Stimulated activated naive B cell treated with anti-CD40 and anti-IgM and Interleukin-4, amounts not matched to agents 10 μg/mL and 1 μg/mL and 100 μg/mL, for 72 hours (primary cell): ENCODE measurements around the gene WAPL.
"Not testable (repeated sequence)": the region's sequence is repeated elsewhere in the genome, so short reads cannot be mapped to it uniquely, and the experiment has no call there.

Experiments used
- ATAC-seq, 2 donors: fragments of 150-1000 bp; cut with Tn5 transposase; replicated peaks; 2 replicates each; pipeline ENCODE4 v1.10.0; 2021; ENCODE audit warnings: moderate library complexity in 1 of 2
- DNase-seq: peaks from one replicate; pipeline ENCODE4 v3.0.0; 2021
- H3K27ac Mint-ChIP-seq: one replicate; pipeline ENCODE4 v1.8.0; 2022; ENCODE audit warnings: mild to moderate bottlenecking, mixed read lengths
- H3K27me3 Mint-ChIP-seq, 2 donors: one replicate each; pipeline ENCODE4 v1.8.0; 2022; ENCODE audit warnings: mixed read lengths in 2 of 2
- H3K36me3 Mint-ChIP-seq, 2 donors: one replicate each; pipeline ENCODE4 v1.8.0; 2022; ENCODE audit warnings: mixed read lengths in 2 of 2, mild to moderate bottlenecking in 1 of 2
- H3K4me1 Mint-ChIP-seq, 2 donors: one replicate each; pipeline ENCODE4 v1.8.0; 2022; ENCODE audit warnings: mixed read lengths in 2 of 2, mild to moderate bottlenecking in 1 of 2
- H3K4me3 Mint-ChIP-seq, 2 donors: one replicate each; pipeline ENCODE4 v1.8.0; 2022; ENCODE audit warnings: mild to moderate bottlenecking in 2 of 2, mixed read lengths in 2 of 2, moderate library complexity in 1 of 2
- H3K9me3 Mint-ChIP-seq, 2 donors: one replicate each; pipeline ENCODE4 v1.8.0; 2022; ENCODE audit warnings: mixed read lengths in 2 of 2, mild to moderate bottlenecking in 1 of 2

WAPL gene

GRCh38 chr10:86521678-86522509, at the start of gene WAPL:
Gene WAPL (minus strand): TSS chr10:86521792. CDS start chr10:86518069, 3,723 bp downstream.
- DNase-seq (peak; percentile 92), ATAC-seq (peak; percentile 94 to 96)
- Mint-ChIP-seq H3K9me3 (no peaks in the 10 kb centered on the region), H3K27me3 (peaks cover 5% of the 10 kb centered on the region in 2 donors), H3K27ac (peak within 1 kb of the TSS; percentile 94), H3K4me1 (peaks cover 22 to 46% of the 10 kb centered on the region in 2 donors), H3K4me3 (peak within 1 kb of the TSS; percentile 88 to 93), H3K36me3 (peaks cover 8 to 19% of the 10 kb centered on the region in 2 donors)

GRCh38 chr10:86569335-86569734, 47.7 kb upstream of the WAPL start:
- ATAC-seq, result no peak
- Mint-ChIP-seq H3K9me3 (peaks cover 0 to 3% of the 10 kb centered on the region in 2 donors), H3K27me3 (peaks cover 21 to 43% of the 10 kb centered on the region in 2 donors), H3K27ac (no peak overlapping the region), H3K4me3 (no peak overlapping the region), H3K4me1 (no peaks in the 10 kb centered on the region), H3K36me3 (no peaks in the 10 kb centered on the region)
- no peak for DNase-seq

- H3K4me3 Mint-ChIP-seq, H3K27ac Mint-ChIP-seq, H3K9me3 Mint-ChIP-seq, DNase-seq, H3K36me3 Mint-ChIP-seq, ATAC-seq, H3K4me1 Mint-ChIP-seq: not testable (repeated sequence)
- peaks cover 10 to 21% of the 10 kb centered on the region in 2 donors for H3K27me3 Mint-ChIP-seq
Measured at GRCh38 chr10:86566518-86566917, 44.9 kb upstream of the WAPL start.

GRCh38 chr10:86563338-86563737, 41.7 kb upstream of the WAPL start:
- H3K9me3 Mint-ChIP-seq, ATAC-seq, H3K36me3 Mint-ChIP-seq, H3K4me1 Mint-ChIP-seq, H3K4me3 Mint-ChIP-seq, H3K27ac Mint-ChIP-seq, DNase-seq, H3K27me3 Mint-ChIP-seq: not testable (repeated sequence)

GRCh38 chr10:86558695-86559094, 37.1 kb upstream of the WAPL start:
- not testable (repeated sequence) for ATAC-seq

GRCh38 chr10:86556933-86557649, 35.5 kb upstream of the WAPL start:
- no peak overlapping the region for H3K4me3 Mint-ChIP-seq
- ATAC-seq (no peak), DNase-seq (no peak)
- H3K27ac Mint-ChIP-seq, result no peak overlapping the region
- H3K27me3 Mint-ChIP-seq, result peaks cover 8 to 25% of the 10 kb centered on the region in 2 donors
- H3K9me3 Mint-ChIP-seq, result no peaks in the 10 kb centered on the region
- no peaks in the 10 kb centered on the region for H3K36me3 Mint-ChIP-seq
- H3K4me1 Mint-ChIP-seq, result no peaks in the 10 kb centered on the region

More at GRCh38 chr10:86558695-86559094, 37.1 kb upstream of the WAPL start:
- not testable (repeated sequence) for H3K9me3 Mint-ChIP-seq, DNase-seq, H3K27ac Mint-ChIP-seq, H3K36me3 Mint-ChIP-seq, H3K4me3 Mint-ChIP-seq, H3K4me1 Mint-ChIP-seq
- peaks cover 8 to 10% of the 10 kb centered on the region in 2 donors for H3K27me3 Mint-ChIP-seq

GRCh38 chr10:86556532-86556931, 34.9 kb upstream of the WAPL start:
- DNase-seq, result no peak
- Mint-ChIP-seq H3K36me3 (no peaks in the 10 kb centered on the region), H3K4me3 (no peak overlapping the region), H3K27ac (no peak overlapping the region), H3K9me3 (no peaks in the 10 kb centered on the region), H3K4me1 (no peaks in the 10 kb centered on the region), H3K27me3 (peaks cover 11 to 28% of the 10 kb centered on the region in 2 donors)
- ATAC-seq, result no peak

- Mint-ChIP-seq H3K4me3 (no peak overlapping the region), H3K4me1 (no peaks in the 10 kb centered on the region), H3K36me3 (no peaks in the 10 kb centered on the region), H3K27me3 (peaks cover 15 to 34% of the 10 kb centered on the region in 2 donors), H3K9me3 (no peaks in the 10 kb centered on the region), H3K27ac (no peak overlapping the region)
- DNase-seq (no peak), ATAC-seq (no peak)
Measured at GRCh38 chr10:86553639-86554038, 32.0 kb upstream of the WAPL start.

- no peak for ATAC-seq
- Mint-ChIP-seq H3K27me3 (peaks cover 19 to 38% of the 10 kb centered on the region in 2 donors), H3K36me3 (peaks cover 0 to 1% of the 10 kb centered on the region in 2 donors)
Measured at GRCh38 chr10:86553213-86553612, 31.6 kb upstream of the WAPL start.

GRCh38 chr10:86547296-86547695, 25.7 kb upstream of the WAPL start:
- peaks cover 6% of the 10 kb centered on the region in 2 donors for H3K9me3 Mint-ChIP-seq
- peaks cover 3 to 6% of the 10 kb centered on the region in 2 donors for H3K36me3 Mint-ChIP-seq
- ATAC-seq, result no peak
- no peak overlapping the region for H3K27ac Mint-ChIP-seq
- H3K4me3 Mint-ChIP-seq, result no peak overlapping the region
- H3K4me1 Mint-ChIP-seq, result no peaks in the 10 kb centered on the region
- peaks cover 20 to 44% of the 10 kb centered on the region in 2 donors for H3K27me3 Mint-ChIP-seq
- DNase-seq, result no peak

More at GRCh38 chr10:86553213-86553612, 31.6 kb upstream of the WAPL start:
- no peaks in the 10 kb centered on the region for H3K4me1 Mint-ChIP-seq
- no peak overlapping the region for H3K4me3 Mint-ChIP-seq
- DNase-seq, result no peak
- peaks cover 1 to 2% of the 10 kb centered on the region in 2 donors for H3K9me3 Mint-ChIP-seq
- H3K27ac Mint-ChIP-seq, result no peak overlapping the region

- DNase-seq (no peak), ATAC-seq (no peak)
- no peaks in the 10 kb centered on the region for H3K4me1 Mint-ChIP-seq
- peaks cover 6% of the 10 kb centered on the region in 2 donors for H3K9me3 Mint-ChIP-seq
- peaks cover 3 to 6% of the 10 kb centered on the region in 2 donors for H3K36me3 Mint-ChIP-seq
- H3K4me3 Mint-ChIP-seq, result no peak overlapping the region
- H3K27me3 Mint-ChIP-seq, result peaks cover 17 to 36% of the 10 kb centered on the region in 2 donors
- no peak overlapping the region for H3K27ac Mint-ChIP-seq
Measured at GRCh38 chr10:86545101-86545500, 23.5 kb upstream of the WAPL start.

GRCh38 chr10:86540016-86540415, 18.4 kb upstream of the WAPL start:
- no peak overlapping the region for H3K4me3 Mint-ChIP-seq
- peaks cover 12 to 32% of the 10 kb centered on the region in 2 donors for H3K27me3 Mint-ChIP-seq
- no peak for DNase-seq
- no peak for ATAC-seq
- H3K36me3 Mint-ChIP-seq, result peaks cover 4 to 6% of the 10 kb centered on the region in 2 donors
- H3K9me3 Mint-ChIP-seq, result peaks cover 4% of the 10 kb centered on the region in 2 donors
- no peak overlapping the region for H3K27ac Mint-ChIP-seq
- peaks cover 13 to 17% of the 10 kb centered on the region in 2 donors for H3K4me1 Mint-ChIP-seq

GRCh38 chr10:86538547-86538946, 17.0 kb upstream of the WAPL start:
- Mint-ChIP-seq H3K27me3 (peaks cover 12 to 44% of the 10 kb centered on the region in 2 donors), H3K27ac (peak overlapping the region; percentile 65), H3K4me1 (peaks cover 13 to 17% of the 10 kb centered on the region in 2 donors), H3K36me3 (peaks cover 4 to 6% of the 10 kb centered on the region in 2 donors), H3K4me3 (peak overlapping the region in 1 of 2 donors; percentile 55), H3K9me3 (peaks cover 4% of the 10 kb centered on the region in 2 donors)
- DNase-seq (peak; percentile 13), ATAC-seq (peak in 1 of 2 donors; percentile 33)

- not testable (repeated sequence) for DNase-seq, H3K36me3 Mint-ChIP-seq, H3K4me3 Mint-ChIP-seq, ATAC-seq, H3K27ac Mint-ChIP-seq, H3K9me3 Mint-ChIP-seq
- H3K4me1 Mint-ChIP-seq, result peaks cover 13 to 17% of the 10 kb centered on the region in 2 donors
- peaks cover 12 to 39% of the 10 kb centered on the region in 2 donors for H3K27me3 Mint-ChIP-seq
Measured at GRCh38 chr10:86538040-86538439, 16.4 kb upstream of the WAPL start.
